ENCODE measurements around the gene SORCS2.

The SORCS2 gene

DNA sequence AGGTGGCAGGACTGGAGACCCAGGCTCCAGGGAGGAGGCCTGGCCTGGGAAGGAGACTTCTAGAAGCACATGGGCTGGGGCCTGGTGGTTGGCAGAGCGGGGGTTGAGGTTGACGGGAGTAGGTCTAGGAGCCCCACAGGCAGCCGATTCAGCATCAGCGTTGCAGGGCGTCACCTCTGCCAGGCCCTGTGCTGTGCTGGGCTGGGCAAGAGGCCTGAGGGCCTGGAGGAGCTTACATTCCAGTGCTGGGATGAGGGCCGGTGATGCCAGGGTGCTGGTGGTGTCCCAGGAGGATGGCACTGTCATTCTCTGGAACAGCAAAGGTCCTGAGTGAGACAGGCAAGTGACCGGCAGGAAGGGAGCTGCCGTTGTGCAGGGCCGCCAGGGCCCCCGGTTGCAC lies 76.6 kb downstream of the SORCS2 start:
- H4K20me1 ChIP-seq (ENCODE audit: insufficient read depth, low read length), result no peaks in the 10 kb centered on the region
- no peak overlapping the region for H3K4me3 ChIP-seq (ENCODE audit: low read depth, low read length, poor library complexity, severe bottlenecking)
- no peaks in the 10 kb centered on the region for H3K79me2 ChIP-seq (ENCODE audit: insufficient read depth, low read length)
- H3K4me1 ChIP-seq (ENCODE audit: insufficient read depth, low read length, severe bottlenecking), result no peaks in the 10 kb centered on the region
- H2AFZ ChIP-seq (ENCODE audit: low read length), result no peak overlapping the region
- no peak overlapping the region for H3K9ac ChIP-seq (ENCODE audit: low read length)
- no peaks in the 10 kb centered on the region for H3K9me2 ChIP-seq (ENCODE audit: low read depth, low read length)
- no peak for TF ChIP-seq EZH2 (IDR thresholded peaks at IDR 0.05; ENCODE audit: borderline replicate concordance, low read length)
- TF ChIP-seq, protein P1, sequence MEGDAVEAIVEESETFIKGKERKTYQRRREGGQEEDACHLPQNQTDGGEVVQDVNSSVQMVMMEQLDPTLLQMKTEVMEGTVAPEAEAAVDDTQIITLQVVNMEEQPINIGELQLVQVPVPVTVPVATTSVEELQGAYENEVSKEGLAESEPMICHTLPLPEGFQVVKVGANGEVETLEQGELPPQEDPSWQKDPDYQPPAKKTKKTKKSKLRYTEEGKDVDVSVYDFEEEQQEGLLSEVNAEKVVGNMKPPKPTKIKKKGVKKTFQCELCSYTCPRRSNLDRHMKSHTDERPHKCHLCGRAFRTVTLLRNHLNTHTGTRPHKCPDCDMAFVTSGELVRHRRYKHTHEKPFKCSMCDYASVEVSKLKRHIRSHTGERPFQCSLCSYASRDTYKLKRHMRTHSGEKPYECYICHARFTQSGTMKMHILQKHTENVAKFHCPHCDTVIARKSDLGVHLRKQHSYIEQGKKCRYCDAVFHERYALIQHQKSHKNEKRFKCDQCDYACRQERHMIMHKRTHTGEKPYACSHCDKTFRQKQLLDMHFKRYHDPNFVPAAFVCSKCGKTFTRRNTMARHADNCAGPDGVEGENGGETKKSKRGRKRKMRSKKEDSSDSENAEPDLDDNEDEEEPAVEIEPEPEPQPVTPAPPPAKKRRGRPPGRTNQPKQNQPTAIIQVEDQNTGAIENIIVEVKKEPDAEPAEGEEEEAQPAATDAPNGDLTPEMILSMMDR (IDR thresholded peaks at IDR 0.05; ENCODE audit: low read length), result no peak
- no peaks in the 10 kb centered on the region for H3K36me3 ChIP-seq (ENCODE audit: insufficient read depth, low read length)
- H3K27me3 ChIP-seq (ENCODE audit: insufficient read depth, low read length), result no peaks in the 10 kb centered on the region
- H3K27ac ChIP-seq (ENCODE audit: low read depth, low read length, poor library complexity, severe bottlenecking), result no peak overlapping the region
- no peak overlapping the region for H3K4me2 ChIP-seq (ENCODE audit: low read length)
- H3F3A ChIP-seq (ENCODE audit: insufficient read depth, low read length), result no peaks in the 10 kb centered on the region
- no peaks in the 10 kb centered on the region for H3K9me3 ChIP-seq (ENCODE audit: low read length)

DNA sequence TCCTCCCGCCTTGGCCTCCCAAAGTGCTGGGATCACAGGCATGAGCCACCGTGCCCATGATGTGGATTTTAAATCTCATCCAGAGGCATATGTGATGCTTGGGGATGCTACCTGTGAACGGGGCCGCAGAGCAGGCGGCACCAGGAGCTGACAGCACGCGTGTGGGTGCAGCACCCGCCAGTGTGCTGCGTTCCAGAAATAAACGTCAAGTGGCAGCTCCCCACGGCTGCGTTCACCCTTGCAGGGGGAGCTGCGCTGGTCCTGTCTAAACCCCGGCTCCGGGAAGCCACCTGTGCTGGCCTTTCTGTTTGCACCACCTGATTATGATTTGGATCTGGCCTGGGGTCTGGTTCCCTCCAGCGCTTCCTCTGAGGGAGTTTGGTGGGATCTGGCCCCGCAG lies 77.8 kb downstream of the SORCS2 start:
- Histone ChIP-seq H3K9ac (ENCODE audit: low read length) (no peak overlapping the region), H2AFZ (ENCODE audit: low read length) (no peak overlapping the region), H3K9me2 (ENCODE audit: low read depth, low read length) (no peaks in the 10 kb centered on the region), H4K20me1 (ENCODE audit: insufficient read depth, low read length) (no peaks in the 10 kb centered on the region), H3K4me1 (ENCODE audit: insufficient read depth, low read length, severe bottlenecking) (no peaks in the 10 kb centered on the region), H3K9me3 (ENCODE audit: low read length) (no peaks in the 10 kb centered on the region), H3K79me2 (ENCODE audit: insufficient read depth, low read length) (no peaks in the 10 kb centered on the region), H3K36me3 (ENCODE audit: insufficient read depth, low read length) (no peaks in the 10 kb centered on the region), H3K27me3 (ENCODE audit: insufficient read depth, low read length) (no peaks in the 10 kb centered on the region), H3K4me2 (ENCODE audit: low read length) (no peak overlapping the region), H3K4me3 (ENCODE audit: low read depth, low read length, poor library complexity, severe bottlenecking) (no peak overlapping the region), H3K27ac (ENCODE audit: low read depth, low read length, poor library complexity, severe bottlenecking) (no peak overlapping the region), H3F3A (ENCODE audit: insufficient read depth, low read length) (no peaks in the 10 kb centered on the region)
- TF ChIP-seq EZH2 (IDR thresholded peaks at IDR 0.05; ENCODE audit: borderline replicate concordance, low read length), result no peak
- TF ChIP-seq, protein P1 (IDR thresholded peaks at IDR 0.05; ENCODE audit: low read length), result no peak

DNA sequence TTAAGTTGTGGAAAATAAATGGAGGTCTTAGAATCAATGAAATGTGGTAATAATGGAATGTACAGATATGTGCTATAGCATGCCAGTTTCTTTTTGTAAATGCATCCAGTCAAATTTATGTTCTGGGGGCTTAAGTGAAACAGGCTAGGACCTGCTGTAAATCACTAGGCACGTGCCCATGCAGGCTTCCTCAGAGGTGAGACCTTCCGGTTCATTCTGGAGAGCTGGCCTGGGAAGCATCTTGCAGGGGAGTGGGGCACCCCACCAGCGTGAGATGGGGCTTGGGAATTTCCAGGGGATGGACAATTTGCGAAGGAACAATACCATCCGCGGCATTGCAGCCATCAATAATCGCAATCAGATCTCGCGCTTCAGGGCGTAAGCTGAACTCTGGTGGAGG lies 80.1 kb downstream of the SORCS2 start:
- H3K27ac ChIP-seq (ENCODE audit: low read depth, low read length, poor library complexity, severe bottlenecking), result no peak overlapping the region
- no peak overlapping the region for H3K9ac ChIP-seq (ENCODE audit: low read length)
- no peaks in the 10 kb centered on the region for H3F3A ChIP-seq (ENCODE audit: insufficient read depth, low read length)
- no peak overlapping the region for H3K4me2 ChIP-seq (ENCODE audit: low read length)
- no peaks in the 10 kb centered on the region for H3K9me3 ChIP-seq (ENCODE audit: low read length)
- no peaks in the 10 kb centered on the region for H3K79me2 ChIP-seq (ENCODE audit: insufficient read depth, low read length)
- no peaks in the 10 kb centered on the region for H3K4me1 ChIP-seq (ENCODE audit: insufficient read depth, low read length, severe bottlenecking)
- H3K4me3 ChIP-seq (ENCODE audit: low read depth, low read length, poor library complexity, severe bottlenecking), result no peak overlapping the region
- H3K27me3 ChIP-seq (ENCODE audit: insufficient read depth, low read length), result no peaks in the 10 kb centered on the region
- TF ChIP-seq EZH2 (IDR thresholded peaks at IDR 0.05; ENCODE audit: borderline replicate concordance, low read length), result no peak
- TF ChIP-seq, protein P1 (IDR thresholded peaks at IDR 0.05; ENCODE audit: low read length), result no peak
- H3K36me3 ChIP-seq (ENCODE audit: insufficient read depth, low read length), result no peaks in the 10 kb centered on the region
- no peaks in the 10 kb centered on the region for H4K20me1 ChIP-seq (ENCODE audit: insufficient read depth, low read length)
- H2AFZ ChIP-seq (ENCODE audit: low read length), result no peak overlapping the region
- no peaks in the 10 kb centered on the region for H3K9me2 ChIP-seq (ENCODE audit: low read depth, low read length)

Data from OCI-LY1 (cell line).